ENCODE measurements around the gene EMP1. TPM values are rescaled to one million over a fixed set of nuclear protein-coding genes. Genes with fewer than 3 reads are reported as not detected.

The EMP1 gene
- total RNA-seq, 1 donor from 2014 or later: 226 TPM

- no peak for DNase-seq
These were observed 1.7 kb downstream of the EMP1 start for GRCh38 chr12:13198241-13198640.

GRCh38 chr12:13198876-13199275 is 2.4 kb downstream of the EMP1 start:
- DNase-seq: peak; percentile 28

GRCh38 chr12:13199592-13199991 is 3.1 kb downstream of the EMP1 start:
- no peak for DNase-seq

GRCh38 chr12:13200841-13201240 is 4.3 kb downstream of the EMP1 start:
- no peak for DNase-seq

GRCh38 chr12:13203034-13203922 is 6.8 kb downstream of the EMP1 start:
- DNase-seq: peak; percentile 54

GRCh38 chr12:13204428-13204827 is 7.9 kb downstream of the EMP1 start:
- DNase-seq: no peak

- no peak for DNase-seq
These were observed 9.5 kb downstream of the EMP1 start for GRCh38 chr12:13205809-13206559.

GRCh38 chr12:13206560-13206897 is 10.0 kb downstream of the EMP1 start:
- no peak for DNase-seq

GRCh38 chr12:13208533-13209435 is 12.3 kb downstream of the EMP1 start:
- DNase-seq: peak; percentile 39

GRCh38 chr12:13209436-13210235 is 13.1 kb downstream of the EMP1 start:
- DNase-seq: no peak

GRCh38 chr12:13210236-13211190 is 14.0 kb downstream of the EMP1 start:
- peak; percentile 34 for DNase-seq

GRCh38 chr12:13211191-13211858 is 14.8 kb downstream of the EMP1 start:
- no peak for DNase-seq

- DNase-seq: peak; percentile 91
These were observed 15.5 kb downstream of the EMP1 start for GRCh38 chr12:13211859-13212664.

- DNase-seq: no peak
These were observed 18.5 kb downstream of the EMP1 start for GRCh38 chr12:13215056-13215455.

GRCh38 chr12:13218641-13219040 is 22.1 kb downstream of the EMP1 start:
- no peak for DNase-seq

GRCh38 chr12:13219320-13219719 is 22.8 kb downstream of the EMP1 start:
- DNase-seq: no peak

- no peak for DNase-seq
These were observed 24.3 kb downstream of the EMP1 start for GRCh38 chr12:13220838-13221237.

GRCh38 chr12:13222076-13222475 is 25.6 kb downstream of the EMP1 start:
- no peak for DNase-seq

Data from tongue (tissue), 2 donors.